Glomerular endothelial cell (primary cell): Measurements from ENCODE around the gene CPNE2. TPM values are rescaled to one million over a fixed set of nuclear protein-coding genes. Genes with fewer than 3 reads are reported as not detected.
"Not testable (repeated sequence)": the region's sequence is repeated elsewhere in the genome, so short reads cannot be mapped to it uniquely, and the experiment has no call there.

ENCODE experiments used
- DNase-seq: peaks from one replicate; pipeline ENCODE4 v3.0.0-alpha.2; 2011; ENCODE audit warnings: low read depth, low spot score; ENCODE audit errors: extremely low read depth
- total RNA-seq: library from RNA; depleted of rRNA; stranded (reverse); fragments of >200 nt; gene quantifications from 2 replicates; pipeline ENCODE4 v1.2.3, GENCODE V29; 2015

Gene CPNE2
- total RNA-seq, 1 donor from 2014 or later, result 81.0 TPM

DNA sequence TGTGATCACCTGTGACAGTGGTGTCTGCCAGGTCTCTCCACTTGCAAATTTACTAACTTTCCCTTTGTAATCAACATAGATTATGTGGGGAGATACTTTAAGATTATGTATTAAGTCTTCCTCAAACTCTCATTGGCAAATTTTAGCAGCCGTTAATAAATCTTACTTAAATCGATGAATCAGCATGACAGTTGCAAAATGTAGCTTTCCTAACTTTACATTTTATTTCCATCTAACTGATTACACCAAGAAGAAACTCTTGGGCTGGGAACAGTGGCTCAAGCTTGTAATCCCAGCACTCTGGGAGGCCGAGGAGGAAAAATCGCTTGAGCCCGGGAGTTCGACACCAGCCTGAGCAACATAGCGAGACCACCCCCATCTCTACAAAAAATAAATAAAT is 23.3 kb upstream of the CPNE2 start:
- no peak for DNase-seq

DNA sequence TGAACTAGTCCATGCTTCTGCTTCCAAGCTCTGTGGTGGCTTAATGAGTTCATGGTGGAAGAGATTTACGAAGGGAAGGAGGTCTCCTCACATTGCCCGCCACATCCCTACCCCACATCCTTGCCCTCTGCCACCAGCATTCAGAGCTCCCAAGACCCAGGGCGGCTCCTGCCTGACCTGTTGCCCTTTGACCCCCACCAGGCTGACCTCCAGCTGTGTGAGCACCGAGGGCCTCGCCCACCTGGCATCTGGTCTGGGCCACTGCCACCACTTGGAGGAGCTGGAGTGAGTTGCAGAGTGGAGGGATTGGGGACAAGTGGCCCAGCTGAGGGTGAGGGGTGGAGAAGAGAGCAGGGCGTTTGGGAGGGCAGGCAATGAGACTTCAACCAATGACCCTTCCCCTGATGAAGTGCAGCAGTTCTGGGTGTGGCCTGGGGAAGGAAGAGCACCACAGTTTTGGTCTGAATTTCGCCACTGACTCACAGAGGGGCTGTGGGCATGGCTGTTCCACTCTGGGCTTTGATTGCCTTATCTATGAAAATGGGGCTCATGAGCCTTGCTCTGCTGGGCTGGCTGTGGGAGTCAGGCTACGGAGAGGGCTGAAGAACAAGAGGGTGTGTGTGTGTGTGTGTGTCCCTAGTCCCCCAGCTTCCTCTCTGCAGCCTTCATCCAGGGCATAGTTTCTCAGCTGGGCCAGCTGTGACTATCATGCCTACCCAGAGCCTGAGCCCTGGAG is 22.6 kb upstream of the CPNE2 start:
- no peak for DNase-seq

DNA sequence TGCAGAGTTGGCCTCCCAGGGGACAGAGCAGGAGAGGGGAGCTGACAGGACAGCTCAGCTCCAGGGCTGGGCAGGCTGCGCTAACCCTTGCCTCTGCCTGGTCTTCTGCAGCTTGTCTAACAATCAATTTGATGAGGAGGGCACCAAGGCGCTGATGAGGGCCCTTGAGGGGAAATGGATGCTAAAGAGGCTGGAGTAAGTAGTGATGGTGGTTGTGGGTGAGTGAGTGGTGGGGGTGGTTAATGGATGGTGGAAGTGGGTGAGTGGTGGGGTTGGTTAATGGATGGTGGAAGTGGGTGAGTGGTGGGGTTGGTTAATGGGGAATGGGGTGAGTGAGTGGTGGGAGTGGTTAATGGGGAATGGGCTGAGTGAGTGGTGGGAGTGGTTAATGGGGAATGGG is 22.0 kb upstream of the CPNE2 start:
- DNase-seq, result no peak

DNA sequence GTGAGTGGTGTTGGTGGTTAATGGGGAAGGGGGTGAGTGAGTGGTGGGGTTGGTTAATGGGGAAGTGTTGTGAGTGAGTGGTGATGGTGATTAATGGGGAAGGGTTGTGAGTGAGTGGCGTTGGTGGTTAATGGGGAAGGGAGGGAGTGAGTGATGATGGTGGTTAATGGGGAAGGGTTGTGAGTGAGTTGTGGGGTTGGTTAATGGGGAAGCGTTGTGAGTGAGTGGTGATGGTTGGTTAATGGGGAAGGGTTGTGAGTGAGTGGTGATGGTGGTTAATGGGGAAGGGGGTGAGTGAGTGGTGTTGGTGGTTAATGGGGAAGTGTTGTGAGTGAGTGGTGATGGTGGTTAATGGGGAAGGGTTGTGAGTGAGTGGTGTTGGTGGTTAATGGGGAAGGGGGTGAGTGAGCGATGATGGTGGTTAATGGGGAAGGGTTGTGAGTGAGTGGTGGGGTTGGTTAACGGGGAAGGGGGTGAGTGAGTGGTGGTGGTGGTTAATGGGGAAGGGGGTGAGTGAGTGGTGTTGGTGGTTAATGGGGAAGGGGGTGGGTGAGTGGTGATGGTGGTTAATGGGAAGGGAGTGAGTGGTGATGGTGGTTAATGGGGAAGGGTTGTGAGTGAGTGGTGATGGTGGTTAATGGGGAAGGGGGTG is 21.2 kb upstream of the CPNE2 start:
- DNase-seq, result not testable (repeated sequence)

DNA sequence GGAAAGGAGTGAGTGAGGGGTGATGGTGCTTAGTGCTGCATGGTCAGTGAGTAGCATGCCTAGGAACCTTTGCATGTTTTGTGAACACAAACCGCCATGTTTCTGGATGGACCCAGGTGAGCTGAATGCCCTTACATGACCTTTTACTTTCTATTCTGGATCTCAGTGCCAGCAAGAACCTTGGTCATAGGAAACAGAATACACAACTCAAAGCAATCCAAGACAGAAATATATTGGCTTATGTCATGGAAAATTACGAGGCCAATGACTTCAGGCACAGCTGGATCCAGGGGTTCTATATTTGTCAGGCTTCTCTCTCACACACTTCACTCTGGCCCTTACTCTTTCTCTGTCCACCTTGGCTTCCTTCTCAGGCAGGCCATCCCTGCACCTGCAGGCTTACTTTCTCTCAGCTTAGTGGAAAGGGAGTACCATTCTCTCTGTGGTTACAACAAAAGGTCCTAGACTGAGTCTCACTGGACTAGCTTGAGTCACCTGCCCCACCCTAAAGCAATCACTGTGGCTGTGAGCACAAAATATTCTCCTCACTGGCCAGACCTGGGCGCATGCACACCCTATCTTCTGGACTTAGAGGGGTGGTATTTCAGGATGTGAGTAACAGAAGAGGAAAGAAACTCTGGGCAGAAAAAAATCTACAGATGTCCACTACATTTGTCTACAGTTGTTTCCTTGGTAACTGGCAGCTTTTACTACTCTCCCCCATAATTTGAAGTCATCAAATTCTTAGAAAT is 20.4 kb upstream of the CPNE2 start:
- DNase-seq, result peak; percentile 22

DNA sequence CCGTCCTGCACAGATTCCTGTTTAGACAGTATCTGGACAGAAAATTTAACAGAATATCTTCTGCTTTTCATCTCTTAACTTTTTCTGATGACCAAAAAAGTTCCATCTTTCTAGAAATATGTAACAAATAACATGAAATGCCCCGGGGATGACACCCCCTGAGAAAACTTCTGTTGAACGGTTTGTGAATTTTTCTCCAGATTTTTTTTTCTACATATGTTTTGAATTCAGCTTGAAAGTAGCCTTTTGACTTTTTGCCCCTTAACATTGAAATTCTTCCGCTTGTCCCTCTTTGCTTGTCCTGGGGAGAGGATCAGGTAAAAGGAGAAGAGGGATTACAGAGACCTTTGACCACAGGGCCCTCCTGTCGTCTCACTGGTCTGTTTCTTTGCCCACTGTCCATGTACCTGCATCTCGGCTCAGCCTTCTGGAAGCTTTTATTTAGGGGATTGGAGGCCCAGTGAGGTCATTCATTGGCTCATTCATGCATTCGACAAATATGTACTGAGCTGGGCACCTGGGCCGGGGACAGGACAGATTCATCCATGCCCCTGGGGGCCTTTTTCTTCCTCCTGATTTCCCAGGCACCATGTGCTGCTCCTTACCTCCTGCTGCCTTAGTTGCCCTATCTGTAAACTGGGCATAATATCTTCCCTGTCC is 19.6 kb upstream of the CPNE2 start:
- DNase-seq, result no peak

DNA sequence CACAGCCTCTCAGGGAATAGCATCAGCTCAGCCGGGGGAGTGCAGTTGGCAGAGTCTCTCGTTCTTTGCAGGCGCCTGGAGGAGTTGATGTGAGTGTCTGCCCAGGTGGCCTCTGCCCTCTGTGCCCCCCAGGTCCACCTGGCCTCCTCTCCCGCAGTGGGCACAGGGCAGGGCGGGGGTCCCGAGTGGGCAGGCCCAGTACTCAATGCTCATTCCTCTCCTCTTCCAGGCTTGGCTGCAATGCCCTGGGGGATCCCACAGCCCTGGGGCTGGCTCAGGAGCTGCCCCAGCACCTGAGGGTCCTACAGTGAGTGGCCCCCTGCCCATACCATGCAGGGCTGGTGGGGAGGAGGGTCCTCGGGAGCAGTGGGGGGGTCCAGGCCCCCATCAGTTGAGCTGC is 14.7 kb upstream of the CPNE2 start:
- DNase-seq, result no peak

DNA sequence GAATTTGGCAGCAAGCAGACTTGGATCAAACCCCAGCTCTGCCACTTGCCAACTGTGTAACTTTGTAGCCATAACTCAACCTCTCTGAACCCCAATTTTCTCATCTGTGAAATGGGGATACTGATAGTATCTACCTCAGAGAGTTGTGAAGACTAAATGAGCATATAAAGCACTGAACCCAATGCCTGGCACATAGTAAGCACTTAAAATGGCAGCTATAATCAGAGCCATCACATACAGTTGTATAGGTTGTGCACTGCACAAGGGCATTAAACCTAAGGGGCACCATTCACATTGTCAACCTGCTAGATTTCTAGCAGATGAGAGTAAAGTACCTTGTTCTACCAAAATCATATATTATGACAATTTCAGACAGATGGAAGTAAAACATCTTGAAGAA is 10.6 kb upstream of the CPNE2 start:
- DNase-seq, result no peak

DNA sequence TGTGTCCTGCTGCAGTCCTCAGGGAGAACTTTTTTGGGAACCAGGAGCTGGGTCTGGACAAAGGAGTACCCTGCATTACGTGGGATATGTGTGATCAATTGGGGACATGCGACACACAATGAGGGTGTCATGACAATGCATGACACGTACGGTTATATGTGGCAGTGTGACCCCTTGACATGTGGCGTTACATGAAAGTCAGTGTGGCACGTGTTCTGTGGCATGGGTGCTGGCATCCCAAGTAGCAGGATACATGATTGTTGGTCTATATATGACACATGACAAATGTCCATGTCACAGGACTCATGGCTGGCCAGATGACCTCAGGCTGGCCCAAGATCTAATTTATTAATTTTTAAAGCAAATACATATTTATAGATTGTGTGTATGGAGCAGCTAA is 9.7 kb upstream of the CPNE2 start:
- no peak for DNase-seq

DNA sequence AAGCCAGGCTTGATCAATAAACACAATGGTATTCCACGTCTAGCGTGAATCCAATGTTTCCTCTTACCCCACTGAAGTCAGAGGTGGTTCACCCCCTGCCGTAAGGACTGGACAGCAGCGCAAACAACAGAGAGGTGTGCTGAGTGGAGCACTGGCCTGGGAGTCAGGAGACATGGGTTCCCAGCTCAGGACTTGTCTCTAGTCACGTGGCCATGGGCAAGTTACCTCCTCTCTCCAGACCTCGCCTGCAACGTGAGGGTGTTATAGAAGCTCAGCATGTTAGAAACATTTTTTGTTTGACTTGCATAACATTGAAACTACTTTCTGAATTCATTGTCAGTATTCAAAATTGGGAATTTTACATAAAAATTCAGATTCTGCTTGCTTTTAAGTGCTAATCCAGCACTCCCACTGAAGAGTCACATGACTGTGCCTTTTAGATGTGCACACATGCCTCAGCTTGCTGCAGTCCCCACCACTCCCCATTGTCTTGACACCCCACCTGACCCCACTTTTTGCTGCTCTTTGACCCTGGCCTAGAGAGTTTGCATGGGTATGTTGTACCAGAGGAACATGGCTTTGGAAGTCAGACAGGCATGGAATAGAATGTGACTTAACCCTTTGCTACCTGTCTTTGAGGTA is 8.8 kb upstream of the CPNE2 start:
- no peak for DNase-seq

DNA sequence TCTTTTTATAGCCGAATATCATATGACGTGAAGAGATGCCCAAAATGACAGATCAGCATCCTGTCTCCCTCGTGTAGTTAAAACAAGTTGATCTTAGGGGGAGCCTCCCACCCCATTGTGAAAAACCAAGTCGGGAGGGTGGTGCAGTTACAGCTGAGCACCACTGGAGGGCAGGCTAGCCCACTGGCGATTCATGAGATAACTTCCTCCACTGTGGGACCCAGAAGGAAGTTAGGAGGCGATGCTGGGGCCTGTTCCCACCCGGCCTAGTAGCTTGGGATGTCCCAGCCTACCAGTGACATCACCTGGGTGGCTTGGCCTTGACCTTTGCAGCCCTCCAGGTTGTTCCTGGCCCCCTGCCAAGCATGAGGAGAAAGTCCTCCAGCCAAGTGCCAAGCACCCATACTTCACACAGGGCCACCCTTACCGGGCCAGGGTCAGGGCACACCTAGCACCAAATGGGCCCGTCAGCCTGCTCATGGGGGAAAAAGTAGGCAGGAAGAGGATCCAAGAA is 8.1 kb upstream of the CPNE2 start:
- peak; percentile 45 for DNase-seq

DNA sequence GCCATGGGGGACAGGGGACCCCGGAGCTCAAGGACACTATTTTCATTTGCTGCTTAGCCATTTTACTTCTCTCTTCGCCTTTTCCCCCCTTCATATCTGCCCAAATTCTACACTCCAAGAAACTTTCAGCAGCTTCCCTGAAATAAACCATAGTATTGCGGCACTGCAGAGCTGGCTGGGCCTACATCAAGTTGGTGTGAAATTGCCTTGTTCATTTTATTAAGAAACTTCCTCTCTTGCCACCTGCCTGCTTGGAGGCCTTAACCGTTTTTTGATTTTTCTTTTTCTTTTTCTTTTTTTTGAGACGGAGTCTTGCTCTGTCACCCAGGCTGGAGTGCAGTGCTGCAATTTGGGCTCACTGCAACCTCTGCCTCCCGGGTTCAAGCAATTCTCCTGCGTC is 7.4 kb upstream of the CPNE2 start:
- DNase-seq, result no peak

DNA sequence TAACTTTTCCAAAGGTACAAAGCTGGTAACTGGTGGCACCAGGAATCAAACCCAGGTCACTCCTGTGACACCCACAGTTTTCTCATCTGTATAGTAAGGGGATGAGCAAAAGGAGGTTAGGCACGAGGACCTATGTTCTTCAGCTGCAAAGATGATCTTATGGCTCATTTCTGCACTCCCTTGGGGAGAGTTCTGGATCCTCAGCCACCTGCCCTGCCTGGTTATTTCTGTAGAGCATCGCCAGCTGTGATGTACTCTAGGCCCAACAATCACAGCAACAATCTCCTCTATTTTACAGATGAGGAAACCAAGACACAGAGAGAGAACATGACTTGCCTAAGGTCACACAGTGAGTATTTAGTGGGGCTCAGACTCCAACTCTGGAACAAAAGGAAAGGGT is 5.4 kb upstream of the CPNE2 start:
- DNase-seq, result no peak

DNA sequence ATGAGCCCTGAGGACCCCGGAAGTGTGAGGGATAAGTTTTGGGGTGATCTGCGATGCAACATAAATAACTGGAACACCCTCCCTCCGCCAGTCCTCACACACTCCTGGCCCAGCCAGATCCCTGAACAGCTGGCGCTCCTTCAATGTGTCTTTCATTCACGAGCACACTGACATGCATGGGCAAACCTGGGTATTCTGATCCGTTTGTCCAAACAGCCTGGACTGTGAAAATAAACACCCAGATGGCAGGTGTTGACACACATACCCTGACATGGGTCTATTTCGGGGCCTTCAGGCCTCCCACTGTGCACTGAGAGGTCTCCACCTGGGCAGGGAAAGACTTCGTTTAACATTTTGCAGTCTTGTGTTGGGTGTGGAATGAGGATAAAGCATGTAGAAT is 3.0 kb upstream of the CPNE2 start:
- DNase-seq, result no peak

DNA sequence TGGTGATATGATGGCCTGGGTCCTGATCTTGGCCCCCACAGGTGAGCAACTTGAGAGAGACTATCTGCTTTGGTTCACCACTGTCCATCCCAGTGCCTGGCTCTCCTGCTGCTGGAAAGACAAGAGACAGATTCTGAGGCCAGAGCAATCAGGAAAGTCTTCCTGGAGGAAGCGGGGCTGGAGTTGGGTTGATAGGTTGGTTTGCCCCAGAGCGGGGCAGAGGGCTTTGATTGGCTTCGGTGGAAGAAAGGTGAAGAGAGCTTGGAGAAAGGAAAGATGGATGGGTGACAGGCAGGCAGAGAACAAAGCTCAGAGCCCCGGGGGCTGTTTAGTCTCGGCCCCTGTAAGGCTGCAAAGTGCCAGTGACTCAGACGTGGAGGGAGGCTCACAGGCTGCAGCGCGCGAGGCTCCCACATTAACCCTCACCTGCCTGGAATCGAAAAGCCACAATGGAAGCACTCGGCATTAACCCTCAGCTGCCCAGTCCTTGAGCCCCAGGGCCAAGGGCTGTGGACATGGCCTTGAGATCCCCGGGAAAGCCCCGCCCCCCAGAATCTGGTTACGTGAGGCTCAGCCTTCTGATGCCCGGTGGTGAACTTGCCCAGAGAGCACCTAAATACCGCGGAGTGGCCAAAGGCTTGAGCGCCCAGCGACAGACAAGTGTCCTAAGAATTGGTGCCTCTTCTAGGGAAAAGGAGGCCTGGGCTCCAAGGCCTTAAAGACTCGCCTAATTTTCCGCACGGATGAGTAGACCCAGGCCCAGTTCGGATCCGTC is 996 bp upstream of the CPNE2 start:
- DNase-seq, result no peak

DNA sequence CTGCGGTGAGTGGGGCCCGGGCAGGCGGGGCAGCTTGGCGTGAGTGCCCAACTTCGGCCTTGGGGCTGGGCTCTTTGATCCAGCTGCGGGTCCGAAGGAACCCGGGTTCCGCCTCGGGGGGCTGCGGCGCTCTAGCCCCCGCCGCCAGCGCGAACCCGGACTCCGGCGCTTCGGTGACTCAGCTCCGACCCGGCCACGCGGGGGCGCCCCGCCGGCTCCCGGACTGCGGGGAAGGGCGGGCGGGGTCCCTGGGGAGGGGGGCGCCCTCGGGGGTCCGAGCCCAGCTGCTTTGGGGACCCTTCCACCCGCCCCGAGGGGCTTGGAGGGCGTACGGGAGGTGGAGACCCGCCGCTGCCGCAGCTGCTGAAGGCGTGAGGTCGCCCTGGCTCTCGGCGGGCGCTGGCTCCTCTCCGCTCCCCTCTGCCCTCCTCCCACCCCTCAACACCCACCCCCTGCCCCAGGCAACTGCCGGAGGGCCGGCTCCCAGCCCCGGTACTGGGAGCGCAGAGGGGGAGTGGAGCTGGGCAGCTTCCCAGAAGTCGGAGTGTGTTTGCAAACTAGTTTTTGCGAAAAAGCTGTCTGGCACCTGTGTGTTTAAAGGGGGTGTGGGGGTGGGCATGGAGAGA is 516 bp downstream of the CPNE2 start:
- no peak for DNase-seq

DNA sequence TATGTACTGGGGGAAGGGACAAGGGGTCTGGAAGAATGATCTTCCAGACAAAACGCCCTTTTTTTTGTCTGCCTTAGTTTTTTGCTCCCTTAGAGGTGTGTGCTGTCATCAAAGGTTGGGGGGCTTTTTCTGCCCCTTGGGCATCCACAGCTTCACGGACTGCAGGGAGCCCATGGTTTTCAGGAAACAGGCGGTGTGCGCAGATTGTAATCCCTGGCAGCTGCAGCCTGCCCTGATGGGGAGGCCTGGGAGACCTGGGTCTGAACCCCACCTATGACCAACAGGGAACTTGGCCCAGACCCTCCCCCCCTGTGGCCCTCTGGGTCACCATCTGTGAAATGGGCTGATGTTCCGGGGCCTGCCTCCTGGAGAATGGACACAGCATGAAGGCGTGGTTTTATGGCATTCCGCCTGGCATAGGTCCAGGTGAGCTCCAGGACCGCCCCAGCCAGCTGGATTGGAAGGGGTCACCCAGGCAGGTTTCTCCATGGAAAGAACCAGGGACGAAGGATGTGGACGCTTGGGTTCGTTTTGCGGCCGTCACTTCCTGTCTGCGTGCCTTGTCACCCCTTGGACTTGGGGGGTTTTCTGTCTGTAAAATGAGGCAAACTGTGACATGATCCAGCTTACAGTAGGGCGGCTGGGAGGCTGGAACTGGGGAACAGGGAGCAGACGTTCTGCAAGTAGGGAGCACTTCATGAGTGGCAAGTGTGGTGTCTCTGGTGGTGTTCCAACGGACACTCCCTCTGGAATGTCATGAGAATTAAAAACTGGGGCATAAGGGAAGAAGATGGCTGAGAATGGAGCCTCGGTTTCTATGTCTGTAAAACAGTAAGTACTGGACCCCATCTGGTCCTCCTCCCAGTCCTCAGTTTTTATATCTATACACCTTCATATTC is 1.5 kb downstream of the CPNE2 start:
- DNase-seq, result no peak

DNA sequence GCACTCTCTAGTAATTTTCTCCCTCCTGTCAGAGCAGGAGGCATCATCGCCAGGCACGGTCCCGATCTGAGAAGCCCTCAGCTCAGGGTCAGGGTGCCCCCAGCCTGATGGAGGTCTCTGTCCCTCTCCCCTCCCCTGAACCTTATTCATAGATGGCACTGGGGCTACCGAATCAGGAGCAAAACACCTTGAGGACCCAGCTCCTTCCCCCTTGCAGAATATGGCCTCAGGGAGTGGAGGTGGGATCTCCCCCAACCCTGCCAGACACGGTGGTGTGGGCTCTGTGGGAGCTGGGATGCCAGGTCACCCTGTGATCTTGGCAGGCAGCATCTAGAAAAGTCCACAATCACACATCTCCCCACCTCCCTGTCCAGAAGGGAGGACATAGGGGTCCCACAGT is 2.5 kb downstream of the CPNE2 start:
- DNase-seq, result no peak

DNA sequence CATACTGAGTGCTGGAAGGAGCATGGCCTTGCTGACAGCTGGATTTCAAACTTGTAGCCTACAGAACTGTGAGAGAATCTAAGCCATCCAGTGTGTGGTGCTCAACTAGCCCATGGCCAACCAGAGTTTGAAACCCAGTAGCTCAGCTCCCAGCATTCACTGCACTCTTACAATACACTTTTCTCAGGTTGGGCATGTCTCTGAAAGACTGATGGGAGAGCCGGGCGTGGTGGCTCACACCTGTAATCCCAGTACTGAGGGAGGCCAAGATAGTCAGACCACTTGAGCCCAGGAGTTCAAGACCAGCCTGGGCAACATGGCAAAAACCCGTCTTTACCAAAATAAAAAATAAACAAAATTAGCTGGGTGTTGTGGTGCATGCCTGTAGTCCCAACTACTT is 3.8 kb downstream of the CPNE2 start:
- no peak for DNase-seq
